HepG2 (cell line): ENCODE data around the gene HTRA2. TPM values are rescaled to one million over a fixed set of nuclear protein-coding genes. Genes with fewer than 3 reads are reported as not detected.

ENCODE experiments used
- ATAC-seq: fragments of 200-7000 bp; cut with Tn5 transposase; 3 replicates; pipeline ENCODE4 v1.9.1; 2020; ENCODE audit warnings: mild to moderate bottlenecking, moderate library complexity
- BruUV-seq: library from RNA; stranded (reverse); fragments of 400-500 nt; replicated peaks from 2 replicates; lab custom pipeline; 2021; lab: Mats Ljungman, UMichigan
- CTCF ChIA-PET: fragments of 300-600 bp; formaldehyde crosslinking; extraction: SDS; loops from one replicate; lab custom pipeline; 2021; ENCODE audit warnings: low total read pairs, inconsistent platforms, low intra/inter-chr PET ratio; lab: Yijun Ruan, JAX
- POLR2A ChIA-PET: fragments of 350-600 bp; sonication (Branson Sonifier 250); formaldehyde crosslinking; loops from one replicate; lab custom pipeline; 2020; ENCODE audit warnings: antibody characterized with exemption, inconsistent platforms; lab: Yijun Ruan, JAX
- DNase-seq: peaks from one replicate; pipeline ENCODE4 v3.0.0-alpha.2; 2015; ENCODE audit warnings: low spot score
- FAIRE-seq: peaks from 3 replicates; lab custom pipeline; 2011; peaks lifted over from hg19 to GRCh38; lab: Jason Lieb, UNC
- H2AFZ ChIP-seq: one replicate; pipeline ENCODE4 v1.6.1; 2011; ENCODE audit warnings: low read length, inconsistent platforms
- H3K27ac ChIP-seq: fragments of 300-600 bp; 3 replicates; pipeline ENCODE4 v1.8.0; 2011; ENCODE audit warnings: mixed run types, mild to moderate bottlenecking, mixed read lengths, low read length, inconsistent platforms; ENCODE audit not compliant: insufficient read depth; ENCODE audit errors: extremely low read length
- H3K27me3 ChIP-seq, 2 experiments: fragments of 200-600 bp in 1 of 2; 2 replicates in 1 of 2; 3 replicates in 1 of 2; pipeline versions ENCODE4 v1.6.0 to v1.8.0; 2011; ENCODE audit warnings: low read length in 2 of 2, mild to moderate bottlenecking in 2 of 2, moderate library complexity in 2 of 2, inconsistent platforms in 1 of 2; ENCODE audit not compliant: insufficient read depth in 2 of 2, control insufficient read depth in 1 of 2
- H3K36me3 ChIP-seq, 2 experiments: fragments of 200-600 bp in 1 of 2; replicated peaks in 1 of 2; 2 replicates in 1 of 2; 3 replicates in 1 of 2; pipeline versions ENCODE4 v1.5.1 to v1.8.0; 2011; ENCODE audit warnings: low read length in 2 of 2, inconsistent platforms in 1 of 2; ENCODE audit not compliant: insufficient read depth in 2 of 2, control insufficient read depth in 1 of 2
- H3K4me1 ChIP-seq: 2 replicates; pipeline ENCODE4 v1.5.1; 2012; ENCODE audit warnings: low read length, inconsistent platforms; ENCODE audit not compliant: insufficient read depth
- H3K4me2 ChIP-seq: 2 replicates; pipeline ENCODE4 v1.6.0; 2011; ENCODE audit warnings: low read depth, low read length, inconsistent platforms
- H3K4me3 ChIP-seq, 3 experiments: fragments of 200-600 bp in 1 of 3; sonication (generic), shearing (Covaris generic) in 1 of 3; replicated peaks in 1 of 3; 2 replicates each; pipeline ENCODE4 v1.5.1; 2011 to 2016; ENCODE audit warnings: low read length in 3 of 3, inconsistent platforms in 2 of 3, low read depth in 2 of 3, mild to moderate bottlenecking in 2 of 3, control low read depth in 1 of 3, mixed read lengths in 1 of 3; ENCODE audit not compliant: insufficient read depth in 1 of 3
- H3K79me2 ChIP-seq: one replicate; pipeline ENCODE4 v1.6.1; 2011; ENCODE audit warnings: low read length, inconsistent platforms; ENCODE audit not compliant: insufficient read depth
- H3K9ac ChIP-seq: 2 replicates; pipeline ENCODE4 v1.6.0; 2011; ENCODE audit warnings: mild to moderate bottlenecking, low read depth, low read length, inconsistent platforms; ENCODE audit not compliant: insufficient read depth
- H3K9me3 ChIP-seq: 2 replicates; pipeline ENCODE4 v1.5.1; 2012; ENCODE audit warnings: mild to moderate bottlenecking, low read length
- H4K20me1 ChIP-seq: 2 replicates; pipeline ENCODE4 v1.6.0; 2011; ENCODE audit warnings: inconsistent platforms, mild to moderate bottlenecking, low read length, moderate library complexity; ENCODE audit not compliant: insufficient read depth
- BRCA1 ChIP-seq: sonication (generic); formaldehyde crosslinking; IDR thresholded peaks from 2 replicates; pipeline ENCODE4 v1.4.0; 2020; ENCODE audit warnings: missing genetic modification reagents
- CENPT ChIP-seq: sonication (generic); formaldehyde crosslinking; IDR thresholded peaks from 2 replicates; pipeline ENCODE4 v1.8.0; 2022; ENCODE audit warnings: low read depth, mild to moderate bottlenecking, moderate library complexity, missing genetic modification reagents
- CHD2 ChIP-seq: IDR thresholded peaks from 2 replicates; pipeline ENCODE4 v1.6.1; 2011; ENCODE audit warnings: low read depth, low read length, improper control_type of control experiment
- CHD4 ChIP-seq: fragments of 200-600 bp; sonication (generic); IDR thresholded peaks from 2 replicates; pipeline ENCODE4 v1.7.0; 2017; ENCODE audit warnings: mild to moderate bottlenecking, low read length, borderline replicate concordance
- JDP2 ChIP-seq: sonication (generic); formaldehyde crosslinking; IDR thresholded peaks from 2 replicates; pipeline ENCODE4 v1.8.1; 2022; ENCODE audit warnings: missing genetic modification reagents, borderline replicate concordance
- KMT2B ChIP-seq: IDR thresholded peaks from 2 replicates; pipeline ENCODE4 v1.6.1; 2016; ENCODE audit warnings: missing genetic modification reagents, missing compliant biosample characterization
- MIER3 ChIP-seq: IDR thresholded peaks from 2 replicates; pipeline ENCODE4 v1.6.1; 2016; ENCODE audit warnings: missing compliant biosample characterization, borderline replicate concordance
- RNF2 ChIP-seq: fragments of 450-650 bp; conservative IDR thresholded peaks from 2 replicates; pipeline ENCODE4 v1.6.1; 2016; ENCODE audit warnings: low read depth
- RORA ChIP-seq: sonication (generic); formaldehyde crosslinking; IDR thresholded peaks from 2 replicates; pipeline ENCODE4 v1.5.0; 2020; ENCODE audit warnings: mild to moderate bottlenecking, missing genetic modification reagents, moderate library complexity
- RXRA ChIP-seq: sonication (generic); formaldehyde crosslinking; IDR thresholded peaks from 2 replicates; pipeline ENCODE4 v1.5.1; 2020; ENCODE audit warnings: missing genetic modification reagents
- SP140L ChIP-seq: sonication (generic); formaldehyde crosslinking; IDR thresholded peaks from 2 replicates; pipeline ENCODE4 v1.4.0; 2020; ENCODE audit warnings: missing genetic modification reagents, borderline replicate concordance
- ZKSCAN5 ChIP-seq: sonication (generic); formaldehyde crosslinking; IDR thresholded peaks from 2 replicates; pipeline ENCODE4 v1.5.1; 2020; ENCODE audit warnings: mild to moderate bottlenecking, missing genetic modification reagents
- ZNF629 ChIP-seq: sonication (generic); formaldehyde crosslinking; conservative IDR thresholded peaks from 2 replicates; pipeline ENCODE4 v1.5.0; 2020; ENCODE audit warnings: missing genetic modification reagents
- WGBS: methylation state at CpG from one replicate; pipeline ENCODE4 v1.1.6; 2017; ENCODE audit warnings: low lambda C conversion rate; 5-methylcytosine and 5-hydroxymethylcytosine counted together
- in situ Hi-C: cut with HindIII; loops from 2 replicates; pipeline ENCODE4 v1.10.0; 2017; ENCODE audit warnings: low pct_unique_long_range_greater_than_20kb; ENCODE audit not compliant: extremely low pct_ligation_motif_present
- intact Hi-C: fragments of 100-400 bp; cut with micrococcal nuclease; formaldehyde crosslinking; loops from one replicate; pipeline ENCODE4 v1.10.0; 2022; ENCODE audit not compliant: unreplicated experiment
- polyA plus RNA-seq, 8 experiments: library from polyadenylated mRNA; depleted of rRNA in 3 of 8; stranded (reverse) in 7 of 8; unstranded in 1 of 8; fragments of >200 nt; fragmentation: Illumina TruSeq in 4 of 8; extraction: Trizol in 4 of 8; gene quantifications; 2 replicates each; pipeline versions ENCODE4 v1.2.1 to v1.2.3, GENCODE V29; 2011 to 2016; ENCODE audit warnings: low read depth in 4 of 8, missing spikeins in 1 of 8, mixed read lengths in 1 of 8; ENCODE audit not compliant: insufficient read depth in 1 of 8
- total RNA-seq, 5 experiments: library from RNA; depleted of rRNA; stranded (reverse); fragments of >200 nt; fragmentation: Illumina TruSeq; extraction: Trizol; gene quantifications; 2 replicates each; pipeline ENCODE4 v1.2.3, GENCODE V29; 2016; ENCODE audit warnings: low read depth in 1 of 5
- TF ChIP-seq, protein P1 (sequence below): sonication (generic); formaldehyde crosslinking; IDR thresholded peaks from 2 replicates; pipeline ENCODE4 v1.4.0; 2020; ENCODE audit warnings: missing genetic modification reagents
- TF ChIP-seq, protein P2 (sequence below): sonication (generic); formaldehyde crosslinking; IDR thresholded peaks from 2 replicates; pipeline ENCODE4 v1.4.0; 2020; ENCODE audit warnings: missing genetic modification reagents
- TF ChIP-seq, protein P3 (sequence below): sonication (generic); formaldehyde crosslinking; IDR thresholded peaks from 2 replicates; pipeline ENCODE4 v1.4.0; 2020; ENCODE audit warnings: low read depth, mild to moderate bottlenecking, missing genetic modification reagents
- TF ChIP-seq, protein P4 (sequence below): sonication (generic); formaldehyde crosslinking; IDR thresholded peaks from 2 replicates; pipeline ENCODE4 v1.5.0; 2020; ENCODE audit warnings: mild to moderate bottlenecking, missing genetic modification reagents

Gene HTRA2
- total and polyA plus RNA-seq, 2 of the 13 experiments (the other 11 are each of a cell fraction or from before 2014, with no cell fraction given) = 47.7 to 50.3 TPM

DNA sequence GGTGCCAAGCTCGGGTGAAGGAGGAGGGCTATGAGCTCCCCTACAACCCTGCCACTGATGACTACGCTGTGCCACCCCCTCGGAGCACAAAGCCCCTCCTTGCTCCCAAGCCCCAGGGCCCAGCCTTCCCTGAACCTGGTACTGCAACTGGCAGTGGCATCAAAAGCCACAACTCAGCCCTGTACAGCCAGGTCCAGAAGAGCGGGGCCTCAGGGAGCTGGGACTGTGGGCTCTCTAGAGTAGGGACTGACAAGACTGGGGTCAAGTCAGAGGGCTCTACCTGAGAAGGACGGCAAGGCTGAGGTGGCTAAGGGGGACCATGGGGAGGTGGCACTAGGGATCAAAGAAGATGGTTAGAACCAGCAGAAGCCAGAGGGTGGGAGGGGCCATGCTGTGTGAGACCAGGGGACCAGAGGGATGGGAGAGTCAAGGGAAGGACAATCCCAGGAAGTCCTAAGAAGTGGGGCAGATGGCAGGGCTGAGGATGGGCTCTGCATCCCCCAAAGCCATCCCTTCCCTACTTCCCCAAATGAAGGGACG, 27.2 kb downstream of the HTRA2 start:
- no peak for TF ChIP-seq RORA (CRISPR knock-in tag)
- no peak for TF ChIP-seq CENPT (CRISPR knock-in tag)
- TF ChIP-seq, protein P1, sequence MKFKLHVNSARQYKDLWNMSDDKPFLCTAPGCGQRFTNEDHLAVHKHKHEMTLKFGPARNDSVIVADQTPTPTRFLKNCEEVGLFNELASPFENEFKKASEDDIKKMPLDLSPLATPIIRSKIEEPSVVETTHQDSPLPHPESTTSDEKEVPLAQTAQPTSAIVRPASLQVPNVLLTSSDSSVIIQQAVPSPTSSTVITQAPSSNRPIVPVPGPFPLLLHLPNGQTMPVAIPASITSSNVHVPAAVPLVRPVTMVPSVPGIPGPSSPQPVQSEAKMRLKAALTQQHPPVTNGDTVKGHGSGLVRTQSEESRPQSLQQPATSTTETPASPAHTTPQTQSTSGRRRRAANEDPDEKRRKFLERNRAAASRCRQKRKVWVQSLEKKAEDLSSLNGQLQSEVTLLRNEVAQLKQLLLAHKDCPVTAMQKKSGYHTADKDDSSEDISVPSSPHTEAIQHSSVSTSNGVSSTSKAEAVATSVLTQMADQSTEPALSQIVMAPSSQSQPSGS (CRISPR knock-in tag) = no peak
- TF ChIP-seq CHD2 = no peak
- TF ChIP-seq, protein P2, sequence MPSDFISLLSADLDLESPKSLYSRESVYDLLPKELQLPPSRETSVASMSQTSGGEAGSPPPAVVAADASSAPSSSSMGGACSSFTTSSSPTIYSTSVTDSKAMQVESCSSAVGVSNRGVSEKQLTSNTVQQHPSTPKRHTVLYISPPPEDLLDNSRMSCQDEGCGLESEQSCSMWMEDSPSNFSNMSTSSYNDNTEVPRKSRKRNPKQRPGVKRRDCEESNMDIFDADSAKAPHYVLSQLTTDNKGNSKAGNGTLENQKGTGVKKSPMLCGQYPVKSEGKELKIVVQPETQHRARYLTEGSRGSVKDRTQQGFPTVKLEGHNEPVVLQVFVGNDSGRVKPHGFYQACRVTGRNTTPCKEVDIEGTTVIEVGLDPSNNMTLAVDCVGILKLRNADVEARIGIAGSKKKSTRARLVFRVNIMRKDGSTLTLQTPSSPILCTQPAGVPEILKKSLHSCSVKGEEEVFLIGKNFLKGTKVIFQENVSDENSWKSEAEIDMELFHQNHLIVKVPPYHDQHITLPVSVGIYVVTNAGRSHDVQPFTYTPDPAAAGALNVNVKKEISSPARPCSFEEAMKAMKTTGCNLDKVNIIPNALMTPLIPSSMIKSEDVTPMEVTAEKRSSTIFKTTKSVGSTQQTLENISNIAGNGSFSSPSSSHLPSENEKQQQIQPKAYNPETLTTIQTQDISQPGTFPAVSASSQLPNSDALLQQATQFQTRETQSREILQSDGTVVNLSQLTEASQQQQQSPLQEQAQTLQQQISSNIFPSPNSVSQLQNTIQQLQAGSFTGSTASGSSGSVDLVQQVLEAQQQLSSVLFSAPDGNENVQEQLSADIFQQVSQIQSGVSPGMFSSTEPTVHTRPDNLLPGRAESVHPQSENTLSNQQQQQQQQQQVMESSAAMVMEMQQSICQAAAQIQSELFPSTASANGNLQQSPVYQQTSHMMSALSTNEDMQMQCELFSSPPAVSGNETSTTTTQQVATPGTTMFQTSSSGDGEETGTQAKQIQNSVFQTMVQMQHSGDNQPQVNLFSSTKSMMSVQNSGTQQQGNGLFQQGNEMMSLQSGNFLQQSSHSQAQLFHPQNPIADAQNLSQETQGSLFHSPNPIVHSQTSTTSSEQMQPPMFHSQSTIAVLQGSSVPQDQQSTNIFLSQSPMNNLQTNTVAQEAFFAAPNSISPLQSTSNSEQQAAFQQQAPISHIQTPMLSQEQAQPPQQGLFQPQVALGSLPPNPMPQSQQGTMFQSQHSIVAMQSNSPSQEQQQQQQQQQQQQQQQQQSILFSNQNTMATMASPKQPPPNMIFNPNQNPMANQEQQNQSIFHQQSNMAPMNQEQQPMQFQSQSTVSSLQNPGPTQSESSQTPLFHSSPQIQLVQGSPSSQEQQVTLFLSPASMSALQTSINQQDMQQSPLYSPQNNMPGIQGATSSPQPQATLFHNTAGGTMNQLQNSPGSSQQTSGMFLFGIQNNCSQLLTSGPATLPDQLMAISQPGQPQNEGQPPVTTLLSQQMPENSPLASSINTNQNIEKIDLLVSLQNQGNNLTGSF = no peak
- no peak for TF ChIP-seq BRCA1
- no peak for TF ChIP-seq SP140L (CRISPR knock-in tag)
- TF ChIP-seq, protein P3, sequence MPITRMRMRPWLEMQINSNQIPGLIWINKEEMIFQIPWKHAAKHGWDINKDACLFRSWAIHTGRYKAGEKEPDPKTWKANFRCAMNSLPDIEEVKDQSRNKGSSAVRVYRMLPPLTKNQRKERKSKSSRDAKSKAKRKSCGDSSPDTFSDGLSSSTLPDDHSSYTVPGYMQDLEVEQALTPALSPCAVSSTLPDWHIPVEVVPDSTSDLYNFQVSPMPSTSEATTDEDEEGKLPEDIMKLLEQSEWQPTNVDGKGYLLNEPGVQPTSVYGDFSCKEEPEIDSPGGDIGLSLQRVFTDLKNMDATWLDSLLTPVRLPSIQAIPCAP (CRISPR knock-in tag) = no peak
- no peak for TF ChIP-seq RNF2
- no peak for TF ChIP-seq CHD4
- no peak for TF ChIP-seq ZKSCAN5
- TF ChIP-seq, protein P4, sequence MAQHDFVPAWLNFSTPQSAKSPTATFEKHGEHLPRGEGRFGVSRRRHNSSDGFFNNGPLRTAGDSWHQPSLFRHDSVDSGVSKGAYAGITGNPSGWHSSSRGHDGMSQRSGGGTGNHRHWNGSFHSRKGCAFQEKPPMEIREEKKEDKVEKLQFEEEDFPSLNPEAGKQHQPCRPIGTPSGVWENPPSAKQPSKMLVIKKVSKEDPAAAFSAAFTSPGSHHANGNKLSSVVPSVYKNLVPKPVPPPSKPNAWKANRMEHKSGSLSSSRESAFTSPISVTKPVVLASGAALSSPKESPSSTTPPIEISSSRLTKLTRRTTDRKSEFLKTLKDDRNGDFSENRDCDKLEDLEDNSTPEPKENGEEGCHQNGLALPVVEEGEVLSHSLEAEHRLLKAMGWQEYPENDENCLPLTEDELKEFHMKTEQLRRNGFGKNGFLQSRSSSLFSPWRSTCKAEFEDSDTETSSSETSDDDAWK = no peak
- TF ChIP-seq JDP2 (CRISPR knock-in tag) = no peak
- no peak for TF ChIP-seq MIER3 (CRISPR knock-in tag)
- TF ChIP-seq KMT2B (CRISPR knock-in tag) = no peak
- TF ChIP-seq ZNF629 (CRISPR knock-in tag) = no peak
- TF ChIP-seq RXRA = no peak
- CTCF ChIA-PET = no interaction called here
- Histone ChIP-seq H3K27me3 (peaks cover 6 to 38% of the 10 kb centered on the region in 2 experiments; a peak in 4 of 5 replicates), H3K79me2 (no peaks in the 10 kb centered on the region), H3K36me3 (no peaks in the 10 kb centered on the region), H3K9ac (no peak overlapping the region), H3K27ac (no peak overlapping the region), H3K4me2 (no peak overlapping the region), H3K4me1 (peaks cover 48% of the 10 kb centered on the region), H3K9me3 (no peaks in the 10 kb centered on the region), H3K4me3 (no peak overlapping the region), H4K20me1 (no peaks in the 10 kb centered on the region), H2AFZ (no peak overlapping the region)
- intact Hi-C loops = no loop called here
- no TSS peak for BruUV-seq
- 68% methylated on average over 4 of the region's 6 CpGs for WGBS
- POLR2A ChIA-PET = no interaction called here
- ATAC-seq (no peak), FAIRE-seq (no peak), DNase-seq (no peak)
- in situ Hi-C loops = no loop called here
